GDM1 (cell line): ENCODE measurements around the gene ANAPC2.

ENCODE experiments used
- DNase-seq: peaks from one replicate; lab custom pipeline; 2025; lab: John Stamatoyannopoulos, UW

Gene ANAPC2

DNA sequence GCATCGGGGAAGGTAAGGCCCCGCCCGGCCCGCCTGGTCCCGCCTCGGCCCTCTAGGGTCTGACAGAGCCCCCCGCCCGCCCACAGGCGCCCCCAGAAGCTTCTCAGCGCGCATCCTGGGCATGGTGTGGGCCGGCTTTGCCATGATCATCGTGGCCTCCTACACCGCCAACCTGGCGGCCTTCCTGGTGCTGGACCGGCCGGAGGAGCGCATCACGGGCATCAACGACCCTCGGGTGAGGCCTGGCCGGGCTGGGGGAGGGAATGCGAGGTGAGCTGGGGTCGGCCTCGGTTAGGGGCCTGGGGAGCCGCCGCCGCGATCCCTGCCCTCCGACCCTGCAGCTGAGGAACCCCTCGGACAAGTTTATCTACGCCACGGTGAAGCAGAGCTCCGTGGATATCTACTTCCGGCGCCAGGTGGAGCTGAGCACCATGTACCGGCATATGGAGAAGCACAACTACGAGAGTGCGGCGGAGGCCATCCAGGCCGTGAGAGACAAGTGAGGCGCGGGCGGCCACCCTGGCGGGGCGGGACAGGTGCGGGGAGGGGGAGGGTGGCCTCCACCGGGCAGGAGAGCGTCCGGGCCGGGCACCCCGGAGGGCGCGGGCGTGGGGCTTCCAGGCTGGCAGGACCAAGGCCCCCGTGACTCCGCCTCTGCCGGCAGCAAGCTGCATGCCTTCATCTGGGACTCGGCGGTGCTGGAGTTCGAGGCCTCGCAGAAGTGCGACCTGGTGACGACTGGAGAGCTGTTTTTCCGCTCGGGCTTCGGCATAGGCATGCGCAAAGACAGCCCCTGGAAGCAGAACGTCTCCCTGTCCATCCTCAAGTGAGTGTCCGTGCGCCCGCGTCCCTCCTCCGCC, 25.6 kb downstream of the ANAPC2 start:
- DNase-seq = no peak

DNA sequence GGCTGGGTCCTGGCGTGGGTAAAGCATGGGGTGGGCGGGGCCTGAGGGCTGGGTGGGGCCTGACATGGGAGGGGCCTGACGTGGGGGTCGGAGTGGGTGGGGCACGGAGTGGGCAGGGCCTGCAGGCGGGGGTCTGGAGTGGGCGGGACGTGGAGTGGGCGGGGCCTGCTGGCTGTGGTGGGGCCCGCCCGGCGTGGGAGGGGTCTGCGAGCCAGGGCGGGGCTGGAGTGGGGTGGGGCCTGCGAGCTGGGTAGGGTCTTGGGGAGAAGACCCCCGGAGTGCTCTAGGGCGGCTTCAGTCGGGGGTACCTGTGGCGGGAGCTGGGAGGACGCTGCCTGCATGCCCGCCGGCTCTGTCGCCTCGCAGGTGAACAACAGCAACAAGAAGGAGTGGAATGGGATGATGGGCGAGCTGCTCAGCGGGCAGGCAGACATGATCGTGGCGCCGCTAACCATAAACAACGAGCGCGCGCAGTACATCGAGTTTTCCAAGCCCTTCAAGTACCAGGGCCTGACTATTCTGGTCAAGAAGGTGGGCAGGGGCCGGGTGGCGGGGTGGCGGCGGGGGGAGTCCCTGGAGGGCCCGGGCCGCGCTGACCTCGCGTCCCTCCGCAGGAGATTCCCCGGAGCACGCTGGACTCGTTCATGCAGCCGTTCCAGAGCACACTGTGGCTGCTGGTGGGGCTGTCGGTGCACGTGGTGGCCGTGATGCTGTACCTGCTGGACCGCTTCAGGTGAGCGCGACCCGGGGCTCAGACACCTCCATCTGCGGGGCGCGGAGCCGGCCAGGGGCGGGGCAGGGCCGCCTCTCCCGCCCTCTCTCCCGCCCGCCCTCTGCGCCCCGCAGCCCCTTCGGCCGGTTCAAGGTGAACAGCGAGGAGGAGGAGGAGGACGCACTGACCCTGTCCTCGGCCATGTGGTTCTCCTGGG, 26.5 kb downstream of the ANAPC2 start:
- DNase-seq = no peak

DNA sequence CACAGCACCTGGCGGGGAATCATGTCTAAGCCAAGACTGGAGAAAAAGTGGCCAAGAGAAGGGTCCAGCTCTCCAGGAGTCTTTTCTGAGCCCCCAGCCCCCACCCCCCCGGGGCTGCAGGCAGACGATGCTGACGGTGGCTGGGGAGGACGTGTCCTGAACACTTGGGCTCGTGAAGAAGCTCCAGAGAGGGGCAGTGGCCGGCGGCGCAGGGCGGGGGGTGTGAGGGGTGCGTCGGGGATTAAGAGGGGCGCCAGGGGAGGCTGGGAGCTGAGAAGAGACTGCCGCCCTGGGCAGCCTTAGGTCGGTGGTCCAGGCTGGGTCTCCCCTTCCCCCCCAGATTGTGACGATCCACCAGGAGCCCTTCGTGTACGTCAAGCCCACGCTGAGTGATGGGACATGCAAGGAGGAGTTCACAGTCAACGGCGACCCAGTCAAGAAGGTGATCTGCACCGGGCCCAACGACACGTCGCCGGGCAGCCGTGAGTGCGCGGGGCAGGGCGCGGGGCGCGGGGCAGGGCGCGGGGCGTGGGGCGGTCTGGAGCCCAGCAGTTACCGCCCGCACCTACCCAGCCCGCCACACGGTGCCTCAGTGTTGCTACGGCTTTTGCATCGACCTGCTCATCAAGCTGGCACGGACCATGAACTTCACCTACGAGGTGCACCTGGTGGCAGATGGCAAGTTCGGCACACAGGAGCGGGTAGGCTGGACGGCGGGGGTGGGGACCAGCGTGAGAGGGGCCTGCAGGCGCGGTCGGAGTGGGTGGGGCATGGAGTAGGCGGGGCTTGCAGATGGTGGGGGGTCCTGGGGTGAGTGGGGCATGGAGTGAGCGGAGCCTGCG, 27.4 kb downstream of the ANAPC2 start:
- no peak for DNase-seq

DNA sequence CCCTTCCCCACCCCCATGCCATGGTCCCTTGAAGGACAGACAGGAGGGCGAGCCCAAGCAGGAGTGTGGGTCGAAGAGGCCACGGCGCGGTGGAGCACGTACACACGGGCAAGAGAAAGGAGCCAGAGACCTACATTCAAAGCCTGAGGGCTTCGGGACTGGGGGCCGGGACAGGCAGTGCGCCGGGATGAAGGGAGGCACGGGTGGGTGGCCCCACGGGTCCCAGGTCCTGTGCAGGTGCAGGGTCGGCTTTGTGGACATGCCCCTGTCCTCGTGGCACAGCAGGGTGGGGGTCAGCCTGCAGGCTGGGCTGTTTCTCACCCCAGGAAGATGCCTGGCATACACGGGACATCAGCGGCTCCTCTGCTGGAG, 28.3 kb downstream of the ANAPC2 start:
- no peak for DNase-seq

DNA sequence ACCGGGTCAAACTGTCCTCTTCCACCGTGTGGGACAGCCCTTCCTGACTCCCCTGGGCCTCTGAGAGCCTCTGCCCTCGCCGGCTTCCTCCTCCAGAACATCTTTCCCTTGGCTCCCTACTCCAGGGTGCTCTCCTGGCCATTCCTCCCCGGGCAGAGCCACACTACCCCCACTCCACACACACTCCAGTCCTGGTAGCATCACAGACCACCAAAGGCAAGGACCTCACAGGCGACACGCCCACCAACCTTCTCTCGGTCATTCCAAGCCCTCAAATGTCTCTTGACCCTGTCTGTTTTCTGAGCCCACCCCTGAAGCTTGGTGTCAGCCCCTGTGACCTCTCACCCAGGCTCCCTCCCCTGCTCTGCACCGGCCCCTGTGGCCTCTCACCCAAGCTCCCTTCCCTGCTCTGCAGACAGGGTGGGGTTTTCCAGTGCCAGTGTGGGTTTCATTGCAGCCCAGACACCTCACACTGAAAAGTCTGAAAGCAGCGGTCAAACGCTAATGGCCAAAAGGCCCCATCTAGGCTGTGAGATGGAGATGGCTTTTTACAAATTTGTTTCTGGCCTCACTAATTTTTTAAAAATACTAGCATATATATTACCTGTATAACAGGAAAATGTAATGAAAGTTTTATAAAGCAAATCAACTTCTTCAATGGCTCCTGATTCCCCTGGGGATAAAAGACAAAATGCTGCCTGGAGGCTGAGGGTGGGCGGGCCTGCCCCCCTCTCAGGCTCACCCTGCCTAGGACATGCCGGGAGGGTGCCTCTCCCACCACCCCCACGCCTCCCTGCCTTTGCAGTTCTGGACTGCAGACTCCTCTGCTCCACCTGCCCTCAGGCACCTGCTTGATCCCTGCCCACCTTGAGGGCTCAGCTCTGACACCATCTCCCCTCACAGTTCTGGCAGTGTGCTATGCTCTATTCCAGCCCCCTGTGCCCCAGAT, 29.0 kb downstream of the ANAPC2 start:
- DNase-seq = no peak

DNA sequence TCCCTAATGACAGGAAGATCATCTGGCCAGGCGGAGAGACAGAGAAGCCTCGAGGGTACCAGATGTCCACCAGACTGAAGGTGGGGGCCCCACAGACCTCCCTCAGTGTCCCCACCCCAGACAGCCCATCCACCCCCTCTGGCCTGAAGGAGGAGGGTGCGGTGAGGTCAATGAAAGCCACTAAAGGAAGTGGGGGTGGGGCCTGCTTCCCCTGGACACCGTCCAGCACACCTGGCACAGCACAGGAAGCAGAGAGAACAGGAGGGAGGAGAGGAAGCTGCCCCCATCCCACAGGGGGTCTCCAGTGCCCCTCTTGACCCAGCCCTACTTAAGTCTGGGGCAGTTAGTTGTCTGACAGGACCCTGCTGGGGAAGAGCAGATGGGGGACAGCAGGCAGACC, 29.7 kb downstream of the ANAPC2 start:
- DNase-seq = no peak

DNA sequence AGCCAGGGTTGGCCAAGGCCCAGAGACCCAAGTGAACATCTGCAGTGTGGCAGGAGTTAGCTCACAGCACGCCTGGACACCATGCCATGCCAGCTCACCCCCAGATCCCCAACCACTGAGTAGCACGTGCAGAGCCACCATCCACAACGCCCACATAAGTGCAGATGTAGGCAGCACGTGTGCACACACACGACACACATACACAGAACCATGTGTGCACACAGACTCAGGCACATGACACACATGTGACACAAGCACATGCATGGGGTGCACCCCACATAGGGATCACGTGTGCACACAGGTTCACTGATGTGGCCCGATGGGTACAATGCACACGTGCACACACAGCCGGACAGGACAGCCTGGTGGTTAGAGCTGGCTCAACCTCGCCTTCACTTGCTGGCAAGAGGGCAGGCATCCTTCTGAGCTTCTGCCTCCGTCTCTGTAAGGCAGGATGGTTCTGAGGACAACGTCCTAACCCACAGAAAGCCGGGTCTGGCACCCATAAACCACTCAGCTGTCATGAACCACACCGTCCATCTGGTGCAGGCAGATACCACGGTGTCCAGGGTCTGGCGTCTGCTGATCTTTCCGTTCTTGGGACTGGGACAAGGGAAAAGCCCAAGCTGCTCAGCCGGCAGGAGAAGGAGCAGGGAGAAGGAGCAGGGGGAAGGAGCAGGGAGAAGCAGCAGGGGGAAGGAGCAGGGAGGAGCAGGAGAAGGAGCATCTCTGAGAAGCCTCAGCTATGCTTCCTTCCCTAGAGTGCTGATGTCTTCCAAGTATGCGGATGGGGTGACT, 30.5 kb downstream of the ANAPC2 start:
- no peak for DNase-seq

DNA sequence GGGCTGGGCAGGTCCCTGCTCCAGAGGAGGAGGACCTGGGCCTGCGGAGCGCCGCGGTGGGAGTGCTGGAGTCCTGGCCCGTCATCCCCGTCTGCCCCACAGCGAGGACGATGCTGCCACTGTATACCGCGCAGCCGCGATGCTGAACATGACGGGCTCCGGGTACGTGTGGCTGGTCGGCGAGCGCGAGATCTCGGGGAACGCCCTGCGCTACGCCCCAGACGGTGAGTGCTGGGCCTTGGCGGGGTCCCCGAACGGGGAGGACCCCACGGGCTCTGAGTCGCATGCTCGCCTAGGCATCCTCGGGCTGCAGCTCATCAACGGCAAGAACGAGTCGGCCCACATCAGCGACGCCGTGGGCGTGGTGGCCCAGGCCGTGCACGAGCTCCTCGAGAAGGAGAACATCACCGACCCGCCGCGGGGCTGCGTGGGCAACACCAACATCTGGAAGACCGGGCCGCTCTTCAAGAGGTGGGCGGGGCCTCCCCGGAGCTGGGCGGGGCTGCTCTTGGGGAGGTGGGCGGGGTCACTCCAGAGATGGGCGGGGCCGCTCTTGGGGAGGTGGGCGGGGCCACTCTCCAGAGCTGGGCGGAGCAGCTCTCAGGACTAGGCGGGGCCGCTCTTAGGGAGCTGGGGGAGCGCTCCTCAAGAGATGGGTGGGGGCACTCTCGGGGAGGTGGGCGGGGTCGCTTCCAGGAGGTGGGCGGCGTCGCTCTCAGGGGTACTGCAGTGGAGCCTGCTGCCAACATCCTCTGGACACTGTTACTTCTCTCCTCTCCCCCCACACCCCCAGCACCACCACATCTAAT, 31.6 kb downstream of the ANAPC2 start:
- DNase-seq = no peak

DNA sequence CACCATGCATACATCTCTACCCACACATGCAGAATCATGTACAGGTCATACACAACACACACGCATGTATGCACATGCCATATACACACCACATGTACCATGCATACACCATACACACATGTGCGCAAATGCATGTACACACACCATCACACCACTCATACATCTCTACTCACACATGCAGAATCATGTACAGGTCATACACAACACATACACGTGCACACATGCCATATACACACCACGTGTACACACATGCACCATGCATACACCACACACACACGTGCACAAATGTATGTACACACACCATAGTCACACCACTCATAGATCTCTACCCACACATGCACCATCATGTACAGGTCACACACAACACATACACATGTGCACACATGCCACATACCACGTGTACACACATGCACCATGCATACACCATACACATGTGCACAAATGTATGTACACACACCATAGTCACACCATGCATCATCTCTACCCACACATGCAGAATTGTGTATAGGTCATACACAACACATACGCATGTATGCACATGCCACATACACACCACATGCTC, 35.4 kb downstream of the ANAPC2 start:
- no peak for DNase-seq

DNA sequence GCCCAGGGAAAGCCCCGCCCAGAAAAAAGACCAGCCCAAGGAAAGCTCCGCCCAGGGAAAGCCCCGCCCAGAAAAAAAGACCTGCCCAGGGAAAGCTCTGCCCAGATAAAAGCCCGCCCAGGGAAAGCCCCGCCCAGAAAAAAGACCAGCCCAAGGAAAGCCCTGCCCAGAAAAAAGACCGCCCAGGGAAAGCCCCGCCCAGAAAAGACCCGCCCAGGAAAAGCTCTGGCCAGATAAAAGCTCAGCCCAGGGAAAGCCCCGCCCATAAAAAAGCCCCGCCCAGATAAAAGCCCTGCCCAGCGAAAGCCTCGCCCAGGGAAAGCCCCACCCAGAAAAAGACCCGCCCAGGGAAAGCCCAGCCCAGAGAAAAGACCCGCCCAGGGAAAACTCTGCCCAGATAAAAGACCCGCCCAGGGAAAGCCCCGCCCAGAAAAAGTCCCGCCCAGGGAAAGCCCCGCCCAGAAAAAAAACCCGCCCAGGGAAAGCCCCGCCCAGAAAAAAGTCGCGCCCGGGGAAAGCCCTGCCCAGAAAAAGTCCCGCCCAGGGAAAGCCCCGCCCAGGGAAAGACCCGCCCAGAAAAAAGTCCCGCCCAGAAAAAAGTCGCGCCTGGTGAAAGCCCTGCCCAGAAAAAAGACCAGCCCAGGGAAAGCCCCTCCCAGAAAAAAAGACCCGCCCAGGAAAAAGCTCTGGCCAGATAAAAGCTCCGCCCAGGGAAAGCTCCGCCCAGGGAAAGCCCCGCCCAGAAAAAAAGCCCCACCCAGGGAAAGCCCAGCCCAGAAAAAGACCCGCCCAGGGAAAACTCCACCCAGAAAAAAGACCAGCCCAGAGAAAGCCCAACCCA, 37.5 kb downstream of the ANAPC2 start:
- peak; percentile 71 for DNase-seq

DNA sequence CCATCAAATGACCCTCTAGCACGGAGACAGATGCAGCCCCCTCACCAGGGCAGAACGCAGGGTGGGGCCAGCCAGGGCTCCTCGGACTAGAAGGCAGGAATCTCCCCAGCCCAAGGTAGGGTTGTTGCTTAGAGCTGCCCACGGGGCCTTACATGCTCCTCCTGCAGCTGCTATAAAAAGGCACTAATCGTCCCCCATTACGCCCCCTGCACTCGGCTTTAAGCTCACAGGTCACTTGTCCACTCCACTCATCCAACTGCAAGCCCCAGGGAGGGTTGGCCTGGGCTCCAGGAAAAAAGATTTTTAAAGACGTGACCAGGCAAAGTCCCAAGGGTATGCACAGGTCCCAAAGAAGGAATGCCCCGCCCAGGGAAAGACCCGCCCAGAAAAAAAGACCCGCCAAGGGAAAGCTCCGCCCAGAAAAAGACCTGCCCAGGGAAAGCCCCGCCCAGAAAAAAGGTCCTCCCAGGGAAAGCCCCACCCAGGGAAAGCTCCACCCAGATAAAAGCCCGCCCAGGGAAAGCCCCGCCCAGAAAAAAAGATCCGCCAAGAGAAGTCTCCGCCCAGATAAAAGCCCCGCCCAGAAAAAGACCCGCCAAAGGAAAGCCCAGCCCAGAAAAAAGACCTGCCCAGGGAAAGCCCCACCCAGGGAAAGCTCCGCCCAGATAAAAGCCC, 38.3 kb downstream of the ANAPC2 start:
- DNase-seq = no peak

DNA sequence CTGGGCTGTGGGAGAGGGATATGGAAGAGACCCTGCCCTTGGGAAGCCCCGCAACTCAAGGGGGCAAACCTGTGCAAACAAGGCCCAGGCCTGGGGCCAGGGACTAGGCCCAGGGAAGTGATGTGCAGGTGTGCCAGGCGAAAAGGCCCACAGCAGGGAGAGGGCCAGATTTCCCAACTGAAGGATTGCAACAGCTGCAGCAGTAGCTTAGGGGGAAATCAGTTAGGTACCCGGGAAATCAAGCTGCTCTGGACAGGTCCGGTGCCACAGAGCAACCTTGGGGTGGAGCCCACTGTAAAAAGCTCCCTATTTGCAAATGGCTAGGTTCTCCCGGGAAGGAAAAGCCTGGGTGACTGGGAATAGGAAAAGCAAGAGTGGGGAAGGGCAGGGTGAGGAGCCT, 39.0 kb downstream of the ANAPC2 start:
- DNase-seq = no peak

DNA sequence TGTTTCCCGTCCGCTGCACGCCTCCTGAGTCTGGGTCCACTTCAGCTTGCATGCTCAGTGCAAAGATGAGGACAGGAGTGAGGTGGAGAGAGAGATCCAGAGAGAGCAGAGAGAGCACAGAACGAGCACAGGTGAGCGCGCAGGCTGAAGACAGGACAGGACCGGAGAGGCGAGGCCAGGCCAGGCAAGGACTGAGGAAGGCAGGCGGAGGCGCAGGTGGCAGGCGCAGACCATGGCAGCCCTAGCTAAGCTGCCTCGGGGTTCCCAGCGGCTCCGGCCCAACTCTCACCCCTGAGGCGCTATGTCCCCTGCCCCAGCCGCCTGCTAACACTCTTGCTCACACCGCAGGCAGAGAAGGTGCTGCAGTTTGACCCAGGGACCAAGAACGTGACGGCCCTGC, 39.7 kb downstream of the ANAPC2 start:
- DNase-seq = no peak

DNA sequence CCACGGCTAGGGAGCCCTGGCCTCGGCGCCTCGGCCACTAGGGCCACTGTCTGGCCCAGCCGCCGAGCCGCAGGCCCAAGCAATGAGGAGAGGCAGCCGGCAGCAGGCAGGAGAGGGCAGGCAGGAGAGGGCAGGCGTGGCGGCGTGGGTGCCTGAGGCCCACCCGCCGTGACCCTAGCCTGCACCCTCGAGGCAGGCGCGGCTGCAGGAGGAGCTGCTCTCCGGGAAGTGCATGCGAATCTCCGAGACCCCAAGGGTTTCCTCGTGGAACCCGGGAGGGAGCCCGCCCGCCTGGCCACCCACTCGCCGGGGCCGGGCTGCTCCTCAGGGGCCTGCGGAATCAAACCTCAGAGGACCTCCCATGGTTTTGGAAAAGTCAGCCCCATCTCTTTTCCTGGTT, 40.1 kb downstream of the ANAPC2 start:
- no peak for DNase-seq

DNA sequence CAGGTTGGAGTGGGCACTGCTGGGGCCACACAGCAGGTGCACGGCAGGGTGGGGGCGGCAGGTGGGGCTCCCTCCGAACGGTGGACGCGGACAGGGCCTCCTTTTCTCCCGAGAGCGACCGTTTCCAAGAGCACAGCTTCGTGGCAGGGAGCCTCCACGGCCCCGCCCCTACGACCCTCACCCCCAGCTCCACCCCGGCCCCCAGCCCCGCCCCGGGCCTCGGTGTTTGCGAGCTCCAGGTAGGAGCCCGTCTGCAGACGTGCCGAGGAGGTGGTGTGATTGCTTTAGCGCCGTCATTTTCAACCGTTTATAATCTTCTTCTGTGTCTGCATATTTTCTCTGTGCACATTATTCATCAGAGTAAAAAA, 40.6 kb downstream of the ANAPC2 start:
- no peak for DNase-seq

DNA sequence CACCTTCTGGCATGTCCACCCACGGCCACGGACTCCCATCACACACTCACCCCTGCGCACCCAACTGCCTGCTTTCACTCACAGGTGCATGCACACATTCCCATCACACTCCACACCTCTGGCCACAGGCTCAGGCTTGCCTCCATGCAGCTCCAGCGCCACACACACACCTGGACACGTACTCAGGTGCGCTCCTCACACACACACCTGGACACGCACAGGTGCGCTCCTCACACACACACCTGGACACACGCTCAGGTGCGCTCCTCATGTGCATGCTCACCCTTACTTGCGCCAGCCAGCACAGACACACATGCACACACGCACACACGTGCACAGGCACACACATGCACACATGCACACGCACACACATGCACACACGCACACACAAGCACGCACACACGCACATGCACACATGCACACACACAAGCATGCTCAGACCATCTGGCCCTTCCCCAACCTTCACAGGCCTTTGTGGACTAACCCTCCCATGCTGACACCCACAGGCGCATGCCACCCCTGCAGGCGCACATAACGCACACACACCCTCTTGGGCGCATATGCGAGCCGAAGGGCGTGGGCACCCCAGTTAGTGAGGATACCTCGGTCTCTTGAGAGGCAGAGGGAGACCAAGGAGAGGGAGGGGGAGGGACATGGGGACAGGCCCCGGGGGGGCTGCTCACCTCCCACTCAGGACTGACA, 41.1 kb downstream of the ANAPC2 start:
- no peak for DNase-seq

DNA sequence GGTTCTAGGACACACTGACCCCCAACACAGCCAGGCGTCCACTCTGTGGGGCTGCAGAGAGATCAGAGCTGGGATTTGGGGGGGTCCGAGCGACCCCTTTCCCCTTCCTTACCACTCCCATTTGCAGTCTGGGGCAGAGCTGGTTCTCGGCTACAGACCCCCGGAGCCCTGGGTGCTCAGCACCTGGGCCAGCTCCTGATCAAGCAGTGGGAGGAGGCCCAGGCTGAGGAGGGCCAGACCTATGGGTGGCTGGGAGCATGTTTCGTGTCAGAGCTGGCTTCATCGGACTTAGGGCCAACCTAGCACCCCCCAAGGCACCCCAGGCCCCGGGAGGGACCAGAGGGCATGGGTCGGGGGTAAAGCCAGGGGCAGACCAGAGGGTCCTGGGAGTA, 41.8 kb downstream of the ANAPC2 start:
- DNase-seq = no peak
